Naive thymus-derived CD4-positive, alpha-beta T cell (primary cell): Measurements from ENCODE around the gene CITED4. TPM values are rescaled to one million over a fixed set of nuclear protein-coding genes. Genes with fewer than 3 reads are reported as not detected.

ENCODE experiments used
- ATAC-seq: fragments of 150-1000 bp; cut with Tn5 transposase; 2 replicates; pipeline ENCODE4 v1.10.0; 2021; ENCODE audit warnings: mild to moderate bottlenecking, moderate library complexity
- CTCF ChIA-PET: fragments of 350-600 bp; sonication (Branson Sonifier 250); formaldehyde crosslinking; loops from one replicate; lab custom pipeline; 2021; ENCODE audit warnings: antibody characterized with exemption; lab: Charles Lee
- POLR2A ChIA-PET: fragments of 350-600 bp; sonication (Branson Sonifier 250); formaldehyde crosslinking; loops from one replicate; lab custom pipeline; 2021; ENCODE audit warnings: antibody characterized with exemption, inconsistent platforms; lab: Charles Lee
- DNase-seq, 9 donors: peaks; one replicate each; pipeline versions ENCODE4 v3.0.0 to v3.0.0-alpha.2; 2020 to 2022; ENCODE audit warnings: mixed read lengths in 1 of 9
- H3K27ac ChIP-seq: one replicate; pipeline ENCODE4 v1.7.0; 2013; ENCODE audit warnings: mild to moderate bottlenecking, low read depth, low read length, moderate library complexity
- H3K27me3 ChIP-seq, 2 donors: one replicate each; pipeline ENCODE4 v1.7.0; 2013; ENCODE audit warnings: low read length in 2 of 2, mild to moderate bottlenecking in 2 of 2, moderate library complexity in 2 of 2; ENCODE audit not compliant: control insufficient read depth in 2 of 2, insufficient read depth in 2 of 2
- H3K36me3 ChIP-seq, 3 experiments: 1 replicate in 2 of 3; 2 replicates in 1 of 3; pipeline ENCODE4 v1.7.0; 2013; ENCODE audit warnings: low read length in 3 of 3, mild to moderate bottlenecking in 3 of 3, moderate library complexity in 1 of 3; ENCODE audit not compliant: insufficient read depth in 3 of 3, control insufficient read depth in 2 of 3
- H3K4me1 ChIP-seq, 2 donors: one replicate each; pipeline ENCODE4 v1.7.0; 2013; ENCODE audit warnings: low read length in 2 of 2, mild to moderate bottlenecking in 2 of 2, moderate library complexity in 1 of 2; ENCODE audit not compliant: control insufficient read depth in 2 of 2, insufficient read depth in 2 of 2
- H3K4me3 ChIP-seq: 2 replicates; pipeline ENCODE4 v1.7.0; 2013; ENCODE audit warnings: mild to moderate bottlenecking, low read length
- H3K9me3 ChIP-seq, 3 experiments: 1 replicate in 2 of 3; 2 replicates in 1 of 3; pipeline ENCODE4 v1.7.0; 2013; ENCODE audit warnings: low read length in 3 of 3; ENCODE audit not compliant: control insufficient read depth in 2 of 3
- H3K27ac Mint-ChIP-seq, 9 donors: one replicate each; pipeline ENCODE4 v1.8.0; 2020 to 2022; ENCODE audit warnings: mixed read lengths in 9 of 9, mild to moderate bottlenecking in 8 of 9, moderate library complexity in 5 of 9, inconsistent platforms in 2 of 9
- H3K27me3 Mint-ChIP-seq, 5 donors: one replicate each; pipeline ENCODE4 v1.8.0; 2021 to 2022; ENCODE audit warnings: mixed read lengths in 5 of 5, mild to moderate bottlenecking in 1 of 5
- H3K36me3 Mint-ChIP-seq, 5 donors: one replicate each; pipeline ENCODE4 v1.8.0; 2020 to 2022; ENCODE audit warnings: mixed read lengths in 5 of 5, mild to moderate bottlenecking in 3 of 5, inconsistent platforms in 1 of 5
- H3K4me1 Mint-ChIP-seq, 7 donors: one replicate each; pipeline ENCODE4 v1.8.0; 2020 to 2022; ENCODE audit warnings: mixed read lengths in 7 of 7, mild to moderate bottlenecking in 3 of 7, inconsistent platforms in 1 of 7
- H3K4me3 Mint-ChIP-seq, 10 donors: one replicate each; pipeline ENCODE4 v1.8.0; 2020 to 2022; ENCODE audit warnings: mild to moderate bottlenecking in 10 of 10, mixed read lengths in 10 of 10, moderate library complexity in 6 of 10, inconsistent platforms in 2 of 10
- H3K9me3 Mint-ChIP-seq, 11 donors: one replicate each; pipeline ENCODE4 v1.8.0; 2020 to 2022; ENCODE audit warnings: mixed read lengths in 11 of 11, mild to moderate bottlenecking in 4 of 11, inconsistent platforms in 1 of 11, moderate library complexity in 1 of 11
- intact Hi-C, 2 donors: fragments of 100-400 bp; cut with micrococcal nuclease; formaldehyde crosslinking; loops; one replicate each; pipeline ENCODE4 v1.15.1; 2023
- polyA plus RNA-seq, 2 donors: library from polyadenylated mRNA; unstranded; fragments of 300-500 nt; fragmentation: Illumina TruSeq; gene quantifications; one replicate each; pipeline ENCODE4 v1.2.3, GENCODE V29; 2021
- total RNA-seq, 6 experiments: library from RNA in 5 of 6; stranded (reverse) in 5 of 6; gene quantifications; 1 replicate in 5 of 6; 2 replicates in 1 of 6; pipeline ENCODE4 v1.2.3 and lab custom pipeline; 2021 to 2026

CITED4 gene
- total and polyA plus RNA-seq, 7 experiments from 2014 or later, result 20.5 to 42.8 (median 28.9) TPM

- H3K9me3 Mint-ChIP-seq, result peaks cover 0 to 2% (median 0%) of the 10 kb centered on the region in 11 donors
- CTCF ChIA-PET, result no interaction called here
- no peak overlapping the region for H3K4me3 ChIP-seq
- peak overlapping the region in 1 of 10 donors; percentile 25 for H3K4me3 Mint-ChIP-seq
- peaks cover 0 to 4% of the 10 kb centered on the region in 2 donors for H3K4me1 ChIP-seq
- peaks cover 11 to 23% (median 14%) of the 10 kb centered on the region in 7 donors for H3K4me1 Mint-ChIP-seq
- no peaks in the 10 kb centered on the region for H3K27me3 Mint-ChIP-seq
- POLR2A ChIA-PET, result no interaction called here
- H3K27me3 ChIP-seq, result no peaks in the 10 kb centered on the region
- H3K36me3 Mint-ChIP-seq, result no peaks in the 10 kb centered on the region
- H3K27ac Mint-ChIP-seq, result no peak overlapping the region
- DNase-seq (no peak), ATAC-seq (no peak)
- no peak overlapping the region for H3K27ac ChIP-seq
- H3K9me3 ChIP-seq, result no peaks in the 10 kb centered on the region
- H3K36me3 ChIP-seq, result no peaks in the 10 kb centered on the region
- intact Hi-C loops, result no loop called here
Observed at GRCh38 chr1:40825996-40826395, 36.2 kb downstream of the CITED4 start.

DNA sequence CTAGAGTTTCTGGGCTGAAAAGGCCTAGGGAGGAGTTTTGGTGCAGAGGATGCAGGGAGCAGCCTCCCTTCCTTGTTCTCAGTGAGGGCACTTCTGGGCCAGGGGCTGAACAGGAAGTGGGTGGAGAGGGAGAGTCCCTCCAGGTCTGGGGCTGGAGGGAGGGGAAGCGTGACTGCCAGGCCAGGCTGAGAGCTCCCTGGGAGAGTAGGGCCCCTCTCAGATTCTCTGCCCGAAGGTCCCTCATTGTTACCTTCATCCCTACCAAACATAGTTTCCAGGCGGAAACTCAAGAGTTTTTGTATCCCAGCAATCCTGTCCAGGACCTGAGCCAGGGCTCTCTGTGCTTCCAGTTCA is 36.8 kb downstream of the CITED4 start:
- Mint-ChIP-seq H3K4me1 (peaks cover 11 to 23% (median 14%) of the 10 kb centered on the region in 7 donors), H3K9me3 (peaks cover 0 to 2% (median 0%) of the 10 kb centered on the region in 11 donors), H3K27me3 (no peaks in the 10 kb centered on the region), H3K27ac (peak overlapping the region in 1 of 9 donors; percentile 55), H3K4me3 (peak overlapping the region in 1 of 10 donors; percentile 56), H3K36me3 (no peaks in the 10 kb centered on the region)
- no peaks in the 10 kb centered on the region for H3K27me3 ChIP-seq
- H3K4me3 ChIP-seq, result no peak overlapping the region
- peak; percentile 48 for ATAC-seq
- H3K36me3 ChIP-seq, result no peaks in the 10 kb centered on the region
- ChIA-PET POLR2A (no interaction called here), CTCF (no interaction called here)
- peaks cover 0 to 4% of the 10 kb centered on the region in 2 donors for H3K4me1 ChIP-seq
- no peak for DNase-seq
- no peaks in the 10 kb centered on the region for H3K9me3 ChIP-seq
- intact Hi-C loops, result no loop called here
- no peak overlapping the region for H3K27ac ChIP-seq

- Mint-ChIP-seq H3K27me3 (no peaks in the 10 kb centered on the region), H3K9me3 (no peaks in the 10 kb centered on the region), H3K27ac (peak overlapping the region in 4 of 9 donors; percentile 36 to 55 (median 52)), H3K4me3 (peak overlapping the region in 1 of 10 donors; percentile 56), H3K36me3 (no peaks in the 10 kb centered on the region), H3K4me1 (peaks cover 11 to 23% (median 14%) of the 10 kb centered on the region in 7 donors)
- POLR2A ChIA-PET, result no interaction called here
- Histone ChIP-seq H3K27me3 (no peaks in the 10 kb centered on the region), H3K27ac (no peak overlapping the region), H3K36me3 (no peaks in the 10 kb centered on the region), H3K4me1 (peaks cover 0 to 4% of the 10 kb centered on the region in 2 donors), H3K9me3 (no peaks in the 10 kb centered on the region), H3K4me3 (no peak overlapping the region)
- ATAC-seq (no peak), DNase-seq (no peak)
- CTCF ChIA-PET, result no interaction called here
- intact Hi-C loops, result no loop called here
Observed at GRCh38 chr1:40824591-40825434, 37.4 kb downstream of the CITED4 start.

- no peaks in the 10 kb centered on the region for H3K36me3 Mint-ChIP-seq
- DNase-seq (no peak), ATAC-seq (no peak)
- peaks cover 11 to 28% (median 17%) of the 10 kb centered on the region in 7 donors for H3K4me1 Mint-ChIP-seq
- Histone ChIP-seq H3K36me3 (no peaks in the 10 kb centered on the region), H3K4me3 (no peak overlapping the region), H3K4me1 (peaks cover 0 to 4% of the 10 kb centered on the region in 2 donors), H3K27me3 (no peaks in the 10 kb centered on the region), H3K27ac (no peak overlapping the region), H3K9me3 (no peaks in the 10 kb centered on the region)
- ChIA-PET POLR2A (no interaction called here), CTCF (no interaction called here)
- H3K9me3 Mint-ChIP-seq, result no peaks in the 10 kb centered on the region
- H3K27ac Mint-ChIP-seq, result no peak overlapping the region
- intact Hi-C loops, result no loop called here
- no peaks in the 10 kb centered on the region for H3K27me3 Mint-ChIP-seq
- no peak overlapping the region for H3K4me3 Mint-ChIP-seq
Observed at GRCh38 chr1:40823983-40824382, 38.2 kb downstream of the CITED4 start.

DNA sequence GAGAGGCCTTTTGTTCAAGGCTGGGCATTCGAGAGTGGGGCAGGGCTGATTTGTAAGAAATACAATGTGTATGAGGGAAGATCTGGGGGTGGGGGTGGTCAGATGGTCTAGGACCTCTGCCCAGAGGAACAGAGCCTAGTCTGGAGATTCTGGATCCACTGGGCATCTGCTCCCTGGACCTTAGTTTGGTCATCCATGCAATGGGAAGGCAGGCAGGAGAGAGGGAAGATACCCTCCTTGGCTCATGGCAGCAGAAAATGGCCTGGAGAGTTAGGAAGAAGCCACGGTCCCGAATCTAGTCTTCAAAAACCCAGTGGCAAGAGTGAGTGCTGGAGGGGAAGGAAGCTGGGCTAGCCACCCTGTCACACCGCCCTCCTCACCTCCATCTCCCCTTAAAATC is 38.8 kb downstream of the CITED4 start:
- Mint-ChIP-seq H3K4me1 (peaks cover 13 to 33% (median 17%) of the 10 kb centered on the region in 7 donors), H3K4me3 (no peak overlapping the region), H3K27ac (no peak overlapping the region), H3K36me3 (no peaks in the 10 kb centered on the region), H3K9me3 (no peaks in the 10 kb centered on the region), H3K27me3 (no peaks in the 10 kb centered on the region)
- H3K36me3 ChIP-seq, result no peaks in the 10 kb centered on the region
- H3K4me3 ChIP-seq, result no peak overlapping the region
- DNase-seq (no peak), ATAC-seq (no peak)
- H3K4me1 ChIP-seq, result peaks cover 0 to 4% of the 10 kb centered on the region in 2 donors
- ChIA-PET POLR2A (no interaction called here), CTCF (no interaction called here)
- no peak overlapping the region for H3K27ac ChIP-seq
- no peaks in the 10 kb centered on the region for H3K27me3 ChIP-seq
- no peaks in the 10 kb centered on the region for H3K9me3 ChIP-seq
- intact Hi-C loops, result no loop called here

- DNase-seq (no peak), ATAC-seq (no peak)
- H3K27ac Mint-ChIP-seq, result no peak overlapping the region
- ChIA-PET POLR2A (no interaction called here), CTCF (no interaction called here)
- no peaks in the 10 kb centered on the region for H3K27me3 Mint-ChIP-seq
- peaks cover 13 to 35% (median 18%) of the 10 kb centered on the region in 7 donors for H3K4me1 Mint-ChIP-seq
- no peaks in the 10 kb centered on the region for H3K36me3 Mint-ChIP-seq
- H3K9me3 Mint-ChIP-seq, result no peaks in the 10 kb centered on the region
- intact Hi-C loops, result no loop called here
- Histone ChIP-seq H3K9me3 (no peaks in the 10 kb centered on the region), H3K4me3 (no peak overlapping the region), H3K27ac (no peak overlapping the region), H3K27me3 (no peaks in the 10 kb centered on the region), H3K4me1 (peaks cover 0 to 5% of the 10 kb centered on the region in 2 donors), H3K36me3 (no peaks in the 10 kb centered on the region)
- H3K4me3 Mint-ChIP-seq, result no peak overlapping the region
Observed at GRCh38 chr1:40822890-40823289, 39.3 kb downstream of the CITED4 start.
